AG10803 (cell line): ENCODE results near the gene NDST3.

Source experiments
- DNase-seq: peaks from one replicate; pipeline ENCODE4 v3.0.0; 2010; ENCODE audit warnings: low read depth
- H3K4me3 ChIP-seq: 2 replicates; pipeline ENCODE4 v1.5.1; 2011; ENCODE audit warnings: mild to moderate bottlenecking, low read length, control low read depth
- TF ChIP-seq, protein P1 (sequence below): conservative IDR thresholded peaks from 2 replicates; pipeline ENCODE4 v1.5.1; 2011; ENCODE audit warnings: mild to moderate bottlenecking, low read length, control low read depth, inconsistent platforms

NDST3 gene

GRCh38 chr4:118139241-118139640 is 105.0 kb downstream of the NDST3 start:
- TF ChIP-seq, protein P1, sequence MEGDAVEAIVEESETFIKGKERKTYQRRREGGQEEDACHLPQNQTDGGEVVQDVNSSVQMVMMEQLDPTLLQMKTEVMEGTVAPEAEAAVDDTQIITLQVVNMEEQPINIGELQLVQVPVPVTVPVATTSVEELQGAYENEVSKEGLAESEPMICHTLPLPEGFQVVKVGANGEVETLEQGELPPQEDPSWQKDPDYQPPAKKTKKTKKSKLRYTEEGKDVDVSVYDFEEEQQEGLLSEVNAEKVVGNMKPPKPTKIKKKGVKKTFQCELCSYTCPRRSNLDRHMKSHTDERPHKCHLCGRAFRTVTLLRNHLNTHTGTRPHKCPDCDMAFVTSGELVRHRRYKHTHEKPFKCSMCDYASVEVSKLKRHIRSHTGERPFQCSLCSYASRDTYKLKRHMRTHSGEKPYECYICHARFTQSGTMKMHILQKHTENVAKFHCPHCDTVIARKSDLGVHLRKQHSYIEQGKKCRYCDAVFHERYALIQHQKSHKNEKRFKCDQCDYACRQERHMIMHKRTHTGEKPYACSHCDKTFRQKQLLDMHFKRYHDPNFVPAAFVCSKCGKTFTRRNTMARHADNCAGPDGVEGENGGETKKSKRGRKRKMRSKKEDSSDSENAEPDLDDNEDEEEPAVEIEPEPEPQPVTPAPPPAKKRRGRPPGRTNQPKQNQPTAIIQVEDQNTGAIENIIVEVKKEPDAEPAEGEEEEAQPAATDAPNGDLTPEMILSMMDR, result no peak
- no peak for DNase-seq
- H3K4me3 ChIP-seq, result no peak overlapping the region

- TF ChIP-seq, protein P1, result no peak
- no peak for DNase-seq
- H3K4me3 ChIP-seq, result no peak overlapping the region
Measured at GRCh38 chr4:118141240-118141639, 107.0 kb downstream of the NDST3 start.

DNA sequence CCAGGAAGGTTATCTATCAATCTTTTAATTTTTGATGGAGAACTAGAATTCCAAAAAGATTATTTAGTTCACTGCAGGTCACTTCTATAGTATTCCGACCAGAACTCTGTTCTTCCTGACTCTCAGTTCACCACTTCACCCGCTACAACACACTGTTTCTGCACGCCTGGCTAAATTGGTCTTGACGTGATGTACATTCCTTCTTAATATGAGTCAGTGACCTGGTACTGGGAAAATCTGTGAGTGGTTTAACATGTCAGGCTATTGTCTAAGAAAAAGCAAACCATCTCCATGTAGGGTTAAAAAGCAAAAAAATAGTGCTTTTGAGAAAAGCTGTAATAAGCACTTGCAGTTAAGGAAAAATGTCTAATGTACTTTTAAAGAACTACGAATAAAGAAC is 120.4 kb downstream of the NDST3 start:
- DNase-seq, result peak; percentile 64
- no peak overlapping the region for H3K4me3 ChIP-seq
- TF ChIP-seq, protein P1, result no peak

- DNase-seq, result no peak
- TF ChIP-seq, protein P1, result no peak
- no peak overlapping the region for H3K4me3 ChIP-seq
Measured at GRCh38 chr4:118155516-118155915, 121.2 kb downstream of the NDST3 start.

DNA sequence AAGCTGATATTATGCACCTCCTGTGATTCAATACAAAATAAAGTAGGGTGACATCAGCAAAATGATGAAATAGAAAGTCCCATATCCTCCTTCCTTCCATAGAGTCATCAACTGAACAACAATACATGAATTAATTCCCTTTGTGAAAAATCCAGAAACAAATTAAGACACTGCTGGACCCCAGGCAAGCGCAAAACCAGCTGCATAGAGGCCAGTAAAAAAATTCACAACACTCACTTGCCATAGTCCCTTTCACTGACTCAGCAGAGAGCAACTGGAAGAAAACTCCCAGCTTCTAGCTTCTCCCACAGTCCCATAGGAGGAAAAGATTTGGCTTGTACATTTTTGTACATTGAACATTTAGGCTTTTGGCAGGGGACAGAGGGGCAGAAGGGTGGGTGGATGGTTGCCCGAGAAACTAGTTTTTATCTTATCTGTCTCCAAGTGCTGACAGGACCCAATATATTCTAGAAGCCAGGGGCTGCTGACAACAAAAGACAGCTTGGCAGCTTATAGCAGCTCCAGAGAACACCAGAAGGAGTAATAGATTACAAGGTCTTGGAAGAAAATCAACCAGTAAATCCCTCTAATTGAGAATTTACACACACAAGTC is 124.6 kb downstream of the NDST3 start:
- no peak for DNase-seq
- TF ChIP-seq, protein P1, result no peak
- no peak overlapping the region for H3K4me3 ChIP-seq

DNA sequence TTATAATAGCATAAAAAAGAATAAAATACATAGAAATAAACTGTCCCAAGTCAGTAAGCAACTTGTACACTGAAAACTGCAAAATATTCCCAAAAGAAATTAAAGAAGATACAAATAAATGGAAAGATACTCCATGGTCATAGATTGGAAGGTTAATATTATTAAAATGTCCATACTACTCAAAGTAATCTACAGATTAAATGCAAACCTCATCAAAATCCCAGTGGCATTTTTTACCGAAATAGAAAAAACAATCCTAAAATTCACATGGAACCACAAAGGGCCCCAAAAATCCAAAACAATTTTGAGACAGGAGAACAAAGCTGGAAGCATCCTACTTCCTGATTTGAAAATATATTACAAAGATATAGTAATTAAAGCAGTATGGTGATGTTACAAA is 133.0 kb downstream of the NDST3 start:
- TF ChIP-seq, protein P1, result no peak

DNA sequence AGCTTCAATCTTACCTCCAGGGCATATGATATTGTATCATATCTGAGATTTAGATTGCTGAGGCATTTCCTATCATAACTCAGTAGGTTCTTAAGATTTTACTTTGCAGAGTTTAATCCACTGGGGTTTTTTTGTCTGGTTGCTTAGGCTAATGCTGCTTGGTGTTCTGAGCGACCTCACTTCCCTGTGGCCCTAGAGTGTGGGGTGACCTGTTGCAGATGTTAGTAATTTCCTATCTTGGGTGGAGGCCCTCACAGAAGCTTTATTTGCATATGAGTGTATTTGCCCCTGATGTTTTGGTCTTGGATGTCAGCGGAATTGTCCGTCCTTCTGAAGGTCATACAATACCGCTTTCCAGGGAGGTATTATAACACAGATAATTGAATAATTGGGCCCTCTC is 137.1 kb downstream of the NDST3 start:
- H3K4me3 ChIP-seq, result no peak overlapping the region
- no peak for DNase-seq
- TF ChIP-seq, protein P1, result no peak

More for the DNA sequence above, 133.0 kb downstream of the NDST3 start:
- no peak overlapping the region for H3K4me3 ChIP-seq
- DNase-seq, result no peak
